ENCODE measurements around the gene AATF. TPM values are rescaled to one million over a fixed set of nuclear protein-coding genes. Genes with fewer than 3 reads are reported as not detected.

AATF gene
- polyA plus RNA-seq, 3 donors: 24.3 to 57.9 (median 41.1) TPM

DNA sequence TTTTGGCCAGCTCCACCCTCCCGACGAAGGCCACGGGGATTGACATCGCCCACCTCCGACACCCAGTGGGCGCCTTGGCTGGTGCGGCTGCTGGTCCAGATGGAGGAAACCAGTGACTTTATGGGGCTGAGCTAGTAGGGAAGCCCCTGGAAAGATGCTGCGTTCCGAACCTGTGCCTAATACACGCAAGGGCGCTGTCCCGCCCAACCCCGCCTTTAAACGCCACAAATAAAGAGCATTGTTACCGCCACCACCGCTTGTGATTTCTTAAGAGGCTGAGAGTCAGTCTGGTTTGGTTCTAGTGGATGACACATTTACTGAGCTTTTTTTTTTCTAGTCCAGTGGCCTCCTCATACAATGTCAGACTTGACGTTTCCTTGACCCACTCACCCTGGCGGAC is 107.9 kb downstream of the AATF start:
- intact Hi-C loops (cut with micrococcal nuclease): no loop called here
- Histone ChIP-seq H3K27me3 (ENCODE audit: control insufficient read depth in 2 of 2, insufficient read depth in 2 of 2, low read length in 2 of 2) (no peaks in the 10 kb centered on the region), H3K4me1 (ENCODE audit: control insufficient read depth in 1 of 2, insufficient read depth in 2 of 2, low read length in 2 of 2) (no peaks in the 10 kb centered on the region), H4K20me1 (ENCODE audit: insufficient read depth, low read length) (peaks cover 7% of the 10 kb centered on the region), H2AFZ (ENCODE audit: insufficient read depth, low read depth, low read length, poor library complexity, severe bottlenecking) (no peak overlapping the region), H3K9ac (ENCODE audit: insufficient read depth, low read length, poor library complexity, severe bottlenecking) (no peak overlapping the region), H3K27ac (ENCODE audit: low read depth in 1 of 2, low read length in 2 of 2) (no peak overlapping the region), H3K36me3 (replicated peaks in 1 of 2; ENCODE audit: control insufficient read depth in 1 of 2, insufficient read depth in 2 of 2, low read length in 2 of 2) (peaks cover 24 to 50% of the 10 kb centered on the region in 2 donors), H3K4me2 (replicated peaks; ENCODE audit: extremely low read depth, low read length, poor library complexity, severe bottlenecking) (no peak overlapping the region), H3K79me2 (ENCODE audit: insufficient read depth, low read length) (no peaks in the 10 kb centered on the region), H3K4me3 (replicated peaks in 1 of 3; ENCODE audit: low read depth in 2 of 3, low read length in 3 of 3) (no peak overlapping the region), H3K9me3 (replicated peaks in 1 of 2; ENCODE audit: control insufficient read depth in 1 of 2, insufficient read depth in 1 of 2, low read length in 2 of 2) (no peaks in the 10 kb centered on the region)
- Mint-ChIP-seq H3K4me3 (no peak overlapping the region), H3K4me1 (no peaks in the 10 kb centered on the region), H3K27ac (no peak overlapping the region), H3K36me3 (peaks cover 45 to 61% of the 10 kb centered on the region in 2 donors), H3K27me3 (ENCODE audit: low read depth in 3 of 3) (no peaks in the 10 kb centered on the region), H3K9me3 (peaks cover 0 to 2% (median 0%) of the 10 kb centered on the region in 7 donors)
- 99% methylated on average over 11 of the region's 18 CpGs for WGBS (ENCODE audit: insufficient coverage)
- no peak for DNase-seq
- TF ChIP-seq, protein P1, sequence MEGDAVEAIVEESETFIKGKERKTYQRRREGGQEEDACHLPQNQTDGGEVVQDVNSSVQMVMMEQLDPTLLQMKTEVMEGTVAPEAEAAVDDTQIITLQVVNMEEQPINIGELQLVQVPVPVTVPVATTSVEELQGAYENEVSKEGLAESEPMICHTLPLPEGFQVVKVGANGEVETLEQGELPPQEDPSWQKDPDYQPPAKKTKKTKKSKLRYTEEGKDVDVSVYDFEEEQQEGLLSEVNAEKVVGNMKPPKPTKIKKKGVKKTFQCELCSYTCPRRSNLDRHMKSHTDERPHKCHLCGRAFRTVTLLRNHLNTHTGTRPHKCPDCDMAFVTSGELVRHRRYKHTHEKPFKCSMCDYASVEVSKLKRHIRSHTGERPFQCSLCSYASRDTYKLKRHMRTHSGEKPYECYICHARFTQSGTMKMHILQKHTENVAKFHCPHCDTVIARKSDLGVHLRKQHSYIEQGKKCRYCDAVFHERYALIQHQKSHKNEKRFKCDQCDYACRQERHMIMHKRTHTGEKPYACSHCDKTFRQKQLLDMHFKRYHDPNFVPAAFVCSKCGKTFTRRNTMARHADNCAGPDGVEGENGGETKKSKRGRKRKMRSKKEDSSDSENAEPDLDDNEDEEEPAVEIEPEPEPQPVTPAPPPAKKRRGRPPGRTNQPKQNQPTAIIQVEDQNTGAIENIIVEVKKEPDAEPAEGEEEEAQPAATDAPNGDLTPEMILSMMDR (IDR thresholded peaks at IDR 0.05): no peak

GRCh38 chr17:37059493-37059892 is 110.7 kb downstream of the AATF start:
- Histone ChIP-seq H3K4me3 (replicated peaks in 1 of 3; ENCODE audit: low read depth in 2 of 3, low read length in 3 of 3) (no peak overlapping the region), H3K79me2 (ENCODE audit: insufficient read depth, low read length) (no peaks in the 10 kb centered on the region), H3K9ac (ENCODE audit: insufficient read depth, low read length, poor library complexity, severe bottlenecking) (no peak overlapping the region), H3K36me3 (replicated peaks in 1 of 2; ENCODE audit: control insufficient read depth in 1 of 2, insufficient read depth in 2 of 2, low read length in 2 of 2) (peaks cover 15 to 32% of the 10 kb centered on the region in 2 donors), H3K27ac (ENCODE audit: low read depth in 1 of 2, low read length in 2 of 2) (no peak overlapping the region), H3K4me2 (replicated peaks; ENCODE audit: extremely low read depth, low read length, poor library complexity, severe bottlenecking) (no peak overlapping the region), H3K9me3 (replicated peaks in 1 of 2; ENCODE audit: control insufficient read depth in 1 of 2, insufficient read depth in 1 of 2, low read length in 2 of 2) (no peaks in the 10 kb centered on the region), H2AFZ (ENCODE audit: insufficient read depth, low read depth, low read length, poor library complexity, severe bottlenecking) (no peak overlapping the region), H3K27me3 (ENCODE audit: control insufficient read depth in 2 of 2, insufficient read depth in 2 of 2, low read length in 2 of 2) (no peaks in the 10 kb centered on the region), H4K20me1 (ENCODE audit: insufficient read depth, low read length) (peaks cover 3% of the 10 kb centered on the region), H3K4me1 (ENCODE audit: control insufficient read depth in 1 of 2, insufficient read depth in 2 of 2, low read length in 2 of 2) (no peaks in the 10 kb centered on the region)
- Mint-ChIP-seq H3K27ac (no peak overlapping the region), H3K4me3 (no peak overlapping the region), H3K36me3 (peaks cover 33 to 36% of the 10 kb centered on the region in 2 donors), H3K4me1 (no peaks in the 10 kb centered on the region), H3K9me3 (peaks cover 0 to 2% (median 0%) of the 10 kb centered on the region in 7 donors), H3K27me3 (ENCODE audit: low read depth in 3 of 3) (peaks cover 2 to 10% (median 6%) of the 10 kb centered on the region in 3 donors)
- intact Hi-C loops (cut with micrococcal nuclease): no loop called here
- no peak for DNase-seq
- TF ChIP-seq, protein P1 (IDR thresholded peaks at IDR 0.05): no peak
- WGBS (ENCODE audit: insufficient coverage): 100% methylated on average over 1 of the region's 3 CpGs
